Stimulated activated CD4-positive, alpha-beta T cell treated with anti-CD3 and anti-CD28 coated beads, Interleukin-4, amount 100 ng/mL, for 4 hours (primary cell): ENCODE data around the gene MRPL52.
"Not testable (repeated sequence)": the region's sequence is repeated elsewhere in the genome, so short reads cannot be mapped to it uniquely, and the experiment has no call there.

Source experiments
- DNase-seq, 2 experiments: peaks; one replicate each; pipeline ENCODE4 v3.0.0-alpha.2; 2020

MRPL52 gene

DNA sequence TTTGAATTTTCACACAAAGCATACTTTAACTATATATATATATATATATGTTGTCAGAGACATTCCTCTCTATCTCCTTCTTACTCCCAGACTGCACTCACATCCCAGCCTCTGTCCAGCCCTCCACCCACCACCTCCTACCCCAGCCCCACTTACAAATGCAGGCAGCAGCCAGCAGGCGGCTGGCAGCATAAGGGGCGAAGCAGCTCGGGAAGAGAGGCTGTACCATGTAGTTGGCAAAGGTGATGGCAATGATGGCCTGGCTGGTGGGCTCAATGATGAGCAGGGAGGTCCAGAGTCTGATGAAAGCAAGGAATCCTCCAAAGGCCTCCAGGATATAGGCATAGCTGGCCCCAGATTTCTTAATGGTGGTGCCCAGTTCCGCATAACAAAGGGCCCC, 16.9 kb upstream of the MRPL52 start:
- no peak for DNase-seq

DNA sequence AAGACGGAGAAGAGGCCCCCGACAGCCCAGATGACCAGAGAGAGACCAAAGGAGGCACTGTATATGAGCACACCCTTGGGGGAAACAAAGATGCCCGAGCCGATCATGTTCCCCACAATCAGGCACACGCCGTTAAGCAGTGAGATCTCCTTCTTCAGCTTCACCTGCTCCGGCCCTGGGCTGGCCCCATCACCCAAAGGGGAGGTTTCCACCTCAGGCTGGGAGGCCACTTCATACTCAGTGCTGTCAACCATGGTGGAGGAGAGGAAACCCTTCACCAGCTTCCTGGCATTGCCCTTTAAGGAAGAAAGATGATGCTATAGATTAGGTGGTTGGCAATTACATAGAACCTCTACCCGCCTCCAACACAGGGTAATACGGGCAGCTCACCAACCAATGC, 16.5 kb upstream of the MRPL52 start:
- DNase-seq, result no peak

GRCh38 chr14:22814373-22814772, 15.3 kb upstream of the MRPL52 start:
- no peak for DNase-seq

DNA sequence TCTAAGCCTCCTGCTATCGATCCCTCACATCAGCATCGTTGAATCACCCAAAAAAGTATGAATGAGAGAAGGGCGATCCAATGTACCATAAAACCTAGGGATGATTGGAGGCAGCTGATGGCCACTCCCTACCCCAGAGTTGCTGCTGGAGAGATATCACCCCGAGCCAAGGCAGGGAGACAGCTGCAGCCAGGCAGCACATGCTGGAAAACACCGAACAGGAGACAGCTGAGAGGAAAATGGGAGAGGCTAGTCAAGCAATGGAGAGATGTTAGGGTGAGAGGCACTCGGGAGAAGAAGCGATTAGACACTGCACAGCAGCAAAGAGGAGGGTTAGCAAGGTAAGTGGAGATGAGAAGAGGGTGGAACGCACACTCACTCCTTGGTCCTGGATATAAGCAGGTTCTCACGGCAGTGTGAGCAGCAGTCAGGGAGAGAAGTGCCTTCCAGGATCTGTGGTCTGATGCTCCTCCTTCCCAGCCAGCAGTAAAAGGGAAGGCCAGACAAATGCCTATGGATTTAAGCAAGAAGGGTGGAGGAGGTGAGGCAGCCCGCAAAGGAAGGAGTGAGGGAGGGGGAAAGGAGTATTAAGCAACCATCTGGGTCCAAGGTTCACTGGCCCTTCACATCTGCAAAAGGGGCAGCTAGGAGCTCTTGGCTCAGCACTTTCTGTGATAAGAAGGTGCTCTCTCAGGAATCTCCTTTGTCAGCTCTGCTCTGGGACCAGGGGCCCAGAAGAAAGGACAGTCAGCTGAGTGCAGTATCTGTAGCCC, 14.6 kb upstream of the MRPL52 start, which contains the start of gene SLC7A7:
Gene SLC7A7, minus strand, starts transcription at position 495 of the 773 bp plus-strand sequence. CDS start 2,037 bp downstream, outside the sequence.
- no peak for DNase-seq

DNA sequence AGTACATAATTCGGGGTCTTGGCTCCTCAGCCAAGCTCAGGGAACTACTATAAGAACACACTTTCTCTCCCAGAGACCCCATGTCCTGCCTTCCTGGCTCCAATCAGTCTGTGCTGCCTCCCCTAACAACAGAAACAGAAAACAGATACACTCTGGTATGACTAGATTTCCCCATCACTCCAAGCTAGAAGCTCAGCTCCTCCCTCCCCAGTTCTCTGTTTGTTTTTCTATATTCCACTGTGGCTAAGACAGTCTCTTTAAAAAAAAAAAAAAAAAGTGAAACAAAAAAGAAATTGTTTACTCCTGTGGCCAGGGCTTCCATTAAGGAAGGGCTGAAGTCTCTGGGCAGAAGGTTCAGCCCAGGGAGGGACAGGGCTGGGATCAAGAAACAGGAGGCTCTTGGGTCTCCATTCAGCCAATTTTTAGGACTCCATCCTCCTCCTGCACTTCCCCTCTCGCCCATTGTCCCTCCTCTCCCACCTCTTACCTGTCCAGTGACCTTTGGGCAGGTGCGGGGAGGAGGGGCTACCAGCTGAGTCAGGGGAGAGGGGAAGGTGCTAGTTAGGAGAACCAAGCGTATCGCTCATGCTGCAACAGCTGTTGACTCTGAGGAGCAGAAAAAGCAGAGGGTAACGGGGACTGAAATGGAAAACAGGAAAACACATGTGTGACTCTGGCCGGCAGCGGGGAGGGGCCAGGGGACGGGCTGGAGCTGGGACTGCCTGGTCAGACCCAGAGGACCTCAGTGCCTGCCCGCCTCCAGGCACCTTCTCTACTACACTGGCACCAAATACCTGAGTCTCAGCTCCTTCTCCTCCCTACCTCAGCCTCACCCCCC, 10.3 kb upstream of the MRPL52 start:
- DNase-seq, result no peak

- DNase-seq, result no peak
These were observed 9.0 kb upstream of the MRPL52 start for GRCh38 chr14:22820731-22821130.

DNA sequence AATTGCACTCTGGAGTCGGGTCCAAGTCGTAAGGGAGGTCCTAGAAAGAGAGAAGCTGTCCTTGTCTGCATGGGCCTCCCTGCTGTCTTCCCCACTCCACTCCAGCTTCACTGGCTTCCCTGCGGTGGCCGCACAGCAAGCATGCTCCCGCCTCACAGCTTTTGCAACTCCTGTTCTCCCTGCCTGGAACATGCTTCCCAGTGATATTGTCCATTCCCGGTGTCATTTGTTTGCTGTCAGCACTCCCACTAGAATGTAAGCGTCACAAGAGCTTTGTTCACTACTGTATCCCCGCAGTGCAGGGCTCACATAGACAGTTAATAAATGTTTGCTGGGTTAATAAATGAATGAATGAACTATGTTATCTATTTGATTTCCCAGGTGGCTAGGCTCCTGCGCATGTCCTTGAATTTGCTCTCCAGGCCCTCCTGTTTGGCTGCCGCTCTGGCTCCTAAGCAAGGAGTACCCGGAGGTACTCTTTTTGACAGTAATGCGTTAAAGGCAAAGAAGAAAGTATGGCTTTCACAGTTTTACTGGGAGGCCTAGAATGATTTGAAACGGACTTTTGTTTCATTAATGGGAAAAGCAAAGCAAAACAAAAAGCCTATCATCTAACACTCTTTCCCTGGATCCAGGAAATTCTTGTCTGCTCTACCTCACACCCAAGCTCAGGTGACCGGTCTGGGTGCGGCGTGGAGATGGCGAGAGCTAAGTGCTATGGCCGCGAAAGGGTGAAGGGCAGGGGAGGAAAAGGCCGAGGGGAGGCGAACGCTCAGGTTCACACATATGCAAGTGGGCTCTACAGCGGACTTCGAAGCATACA, 8.3 kb upstream of the MRPL52 start:
- no peak for DNase-seq

GRCh38 chr14:22822016-22822570, 7.6 kb upstream of the MRPL52 start:
- DNase-seq, result no peak

- DNase-seq, result peak; percentile 64 to 65
These were observed 7.1 kb upstream of the MRPL52 start for GRCh38 chr14:22822571-22823098.

GRCh38 chr14:22824711-22825359, 4.9 kb upstream of the MRPL52 start:
- no peak for DNase-seq

DNA sequence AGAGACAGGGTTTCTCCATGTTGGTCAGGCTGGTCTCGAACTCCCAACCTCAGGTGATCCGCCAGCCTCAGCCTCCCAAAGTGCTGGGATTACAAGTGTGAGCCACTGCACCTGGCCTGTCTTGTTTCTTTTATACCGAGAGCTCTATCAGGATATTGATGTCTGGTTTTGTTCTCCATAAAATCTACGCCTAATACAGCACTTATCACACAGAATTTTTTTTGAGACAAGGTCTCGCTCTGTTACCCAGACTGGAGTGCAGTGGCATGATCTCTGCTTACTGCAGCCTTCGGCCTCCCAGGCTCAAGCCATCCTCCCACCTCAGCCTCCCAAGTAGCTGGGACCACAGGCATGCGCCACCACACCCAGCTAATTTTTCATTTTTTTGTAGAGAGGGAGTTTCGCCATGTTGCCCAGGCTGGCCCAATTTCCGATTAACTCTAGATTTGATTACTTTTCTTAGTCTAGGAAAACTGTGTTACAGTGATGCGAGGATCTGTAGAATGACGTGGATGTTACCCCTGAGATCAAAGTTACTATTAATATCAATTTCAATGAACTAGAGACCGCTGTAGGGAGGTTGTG, 519 bp upstream of the MRPL52 start:
- DNase-seq, result not testable (repeated sequence)

- no peak for DNase-seq
These were observed 840 bp downstream of the MRPL52 start for GRCh38 chr14:22830443-22831010.

DNA sequence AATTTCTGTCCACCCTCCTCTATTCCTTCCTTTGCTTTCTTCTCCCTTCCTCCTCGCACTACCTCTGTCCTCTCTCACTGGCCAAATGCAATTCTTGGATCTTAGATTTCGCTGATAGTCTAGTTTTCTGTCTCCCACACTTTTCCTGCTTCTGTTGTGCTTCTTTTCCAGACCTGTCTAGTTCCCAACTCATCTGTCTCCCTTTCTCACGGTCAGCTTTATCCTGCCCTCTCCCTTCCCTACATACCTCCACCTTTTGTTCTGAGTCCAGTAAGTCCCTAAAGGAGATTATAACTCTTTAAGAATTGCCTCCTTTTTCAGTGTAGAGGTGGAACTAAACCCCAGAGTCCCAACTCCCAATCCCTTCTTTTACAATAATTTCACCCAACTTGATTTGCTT, 5.8 kb downstream of the MRPL52 start:
- no peak for DNase-seq

GRCh38 chr14:22836301-22837113, 6.8 kb downstream of the MRPL52 start, which contains the start of gene MMP14:
TSS of gene MMP14 (plus strand) at chr14:22836585. CDS start at chr14:22836818, 233 bp downstream.
- no peak for DNase-seq

DNA sequence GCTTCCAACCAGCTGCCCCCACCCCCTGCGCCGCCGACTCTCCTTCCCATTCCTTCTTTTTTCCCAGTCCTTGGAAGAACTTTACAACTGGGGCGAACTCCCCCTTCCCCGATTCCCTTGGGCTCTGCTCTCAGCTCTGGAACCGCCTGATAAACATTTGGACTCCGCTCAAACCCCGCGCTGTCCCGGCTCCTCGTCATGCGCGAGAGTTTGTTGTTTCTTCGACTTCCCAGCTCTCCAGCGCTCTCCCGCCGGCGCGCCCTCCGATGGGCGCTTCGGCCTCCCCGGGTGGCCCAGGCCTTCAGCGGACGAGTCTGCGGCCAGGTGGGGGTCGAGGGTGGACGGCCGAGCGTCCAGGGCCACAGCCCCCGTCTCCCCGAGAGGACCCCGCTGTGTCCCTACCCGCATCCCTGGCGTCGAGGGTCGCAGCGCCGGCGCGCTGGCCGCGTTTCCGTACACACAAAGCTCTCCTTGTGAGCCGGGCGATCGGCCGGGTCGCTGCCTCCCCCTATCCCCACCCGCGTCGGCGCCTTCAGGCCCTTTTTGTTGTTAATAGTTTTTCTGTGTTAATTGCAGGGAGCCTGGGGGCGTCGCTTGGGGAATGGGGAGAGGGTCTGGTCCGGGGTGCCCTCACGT, 7.5 kb downstream of the MRPL52 start:
- DNase-seq, result no peak

GRCh38 chr14:22837750-22838538, 8.3 kb downstream of the MRPL52 start:
- no peak for DNase-seq

DNA sequence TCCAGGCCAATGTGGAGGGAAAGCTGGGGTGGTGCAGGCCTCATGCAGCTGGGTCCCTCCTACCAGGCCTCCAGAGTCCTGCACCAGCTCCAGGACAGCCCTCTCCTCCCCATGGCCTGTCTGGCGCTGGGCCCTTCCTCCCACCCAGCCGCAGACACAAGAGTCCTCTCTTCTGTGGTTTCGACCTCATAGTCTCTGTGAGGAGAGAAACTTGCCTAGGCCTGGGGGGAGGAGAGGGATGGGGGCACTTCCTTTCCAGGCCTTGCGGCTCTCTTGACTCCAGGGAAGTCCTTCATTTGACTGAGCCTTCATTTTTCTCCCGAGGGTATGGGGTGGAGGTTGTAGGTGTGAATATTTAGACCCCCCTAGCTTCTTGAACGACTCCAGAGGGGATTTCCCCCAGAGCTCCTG, 8.9 kb downstream of the MRPL52 start:
- DNase-seq, result no peak

- DNase-seq, result no peak
These were observed 9.6 kb downstream of the MRPL52 start for GRCh38 chr14:22839159-22839779.
